SK-MEL-5 (cell line): Measurements from ENCODE around the gene PCCA. TPM values are rescaled to one million over a fixed set of nuclear protein-coding genes. Genes with fewer than 3 reads are reported as not detected.
"Not testable (repeated sequence)": the region's sequence is repeated elsewhere in the genome, so short reads cannot be mapped to it uniquely, and the experiment has no call there.

Source experiments
- DNase-seq: peaks from one replicate; pipeline ENCODE4 v3.0.0-alpha.2; 2016; ENCODE audit warnings: low read depth, low spot score
- in situ Hi-C: cut with HindIII; loops from 2 replicates; pipeline ENCODE4 v1.10.0; 2016; ENCODE audit warnings: low sequenced_read_pairs, high pct_unique_total_duplicates, low pct_unique_long_range_greater_than_20kb
- total RNA-seq: library from RNA; depleted of rRNA; stranded (reverse); fragments of >200 nt; shearing (Covaris generic); gene quantifications from 2 replicates; pipeline ENCODE4 v1.2.3, GENCODE V29; 2014

The PCCA gene
- total RNA-seq, 1 experiment from 2014 or later = 12.4 TPM

DNA sequence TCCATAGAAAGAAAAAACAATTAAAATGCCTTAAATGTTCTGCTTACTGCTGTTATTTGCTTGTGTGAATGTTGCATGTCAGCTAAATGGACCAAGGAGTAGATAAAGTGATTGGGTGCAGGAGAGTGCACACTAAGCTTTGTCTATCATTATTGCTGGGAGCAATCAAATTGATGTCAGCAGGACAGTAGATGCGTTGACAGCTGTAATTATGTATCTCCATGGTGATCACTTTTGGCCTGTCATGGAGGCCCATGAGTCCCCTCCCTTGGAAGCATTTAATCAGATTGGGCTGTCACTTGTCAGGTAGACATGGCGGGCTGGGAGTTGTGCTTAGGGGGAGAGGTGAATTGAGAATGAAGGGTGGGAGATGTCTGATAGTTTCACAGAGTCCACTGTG is 215.3 kb downstream of the PCCA start:
- in situ Hi-C loops = no loop called here
- no peak for DNase-seq

DNA sequence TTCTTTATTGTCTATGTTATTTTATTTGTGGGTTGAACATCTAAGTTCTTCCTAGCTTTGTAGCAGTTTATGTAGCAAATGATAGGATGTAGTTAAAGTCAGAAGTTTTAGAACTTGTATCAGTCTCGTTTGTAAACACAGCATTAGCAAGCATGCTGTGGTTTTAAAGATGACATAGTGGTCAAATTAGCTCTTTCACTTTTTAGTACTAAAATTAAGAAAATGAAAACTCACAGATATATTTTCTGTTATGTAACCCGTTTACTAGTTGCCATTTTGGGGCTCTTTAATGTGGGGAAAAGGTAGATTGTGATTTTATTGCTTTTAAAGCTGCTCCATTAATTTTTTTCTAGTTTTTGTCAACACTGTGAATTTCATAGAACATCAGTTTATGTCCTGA is 216.5 kb downstream of the PCCA start:
- no peak for DNase-seq
- in situ Hi-C loops = no loop called here

DNA sequence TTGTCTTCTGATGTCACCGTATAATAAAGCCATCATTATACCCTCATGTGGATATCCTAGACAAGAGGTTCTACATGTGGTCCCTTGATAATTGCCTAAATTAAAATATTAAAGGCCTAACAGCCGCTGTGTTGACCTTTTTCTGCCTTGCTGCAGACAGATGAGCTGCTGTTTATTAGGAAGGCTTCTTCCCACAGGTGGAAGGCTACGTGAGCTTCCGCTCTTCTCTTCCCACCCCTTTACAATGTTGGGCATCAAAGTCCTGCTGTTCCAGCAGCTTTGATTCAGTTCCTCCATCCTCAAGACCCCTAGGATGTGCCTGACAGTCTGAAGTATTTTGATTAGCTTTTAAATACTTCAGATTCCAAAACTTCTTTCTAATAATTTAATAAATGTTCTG is 217.1 kb downstream of the PCCA start:
- in situ Hi-C loops = no loop called here
- no peak for DNase-seq

DNA sequence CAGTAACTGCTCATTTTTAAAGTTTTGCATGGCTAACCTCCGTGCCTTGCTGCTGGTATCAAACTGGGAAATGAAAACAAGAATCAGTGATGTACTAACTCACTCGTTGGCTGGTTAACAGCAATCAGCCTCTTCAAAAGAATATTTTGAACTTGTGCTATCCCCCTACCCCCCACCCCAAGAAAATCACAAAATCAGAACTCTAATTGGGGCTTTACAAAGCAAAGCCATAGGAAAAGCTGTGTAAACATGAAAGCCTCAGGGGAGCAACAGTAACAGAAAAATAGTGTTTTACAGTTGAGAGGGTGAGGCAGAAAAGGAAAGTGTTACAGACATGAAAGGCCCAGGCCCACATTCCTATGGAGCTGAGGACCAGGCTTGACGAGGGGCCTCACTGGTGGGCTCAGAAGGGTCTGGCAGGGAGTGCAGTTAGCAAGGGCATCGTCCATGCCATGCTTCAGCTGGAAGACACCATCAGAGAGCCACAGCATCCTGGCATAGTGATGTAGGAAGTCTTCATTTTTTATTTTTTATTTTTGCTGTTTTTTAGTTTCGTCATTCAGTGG is 217.6 kb downstream of the PCCA start:
- in situ Hi-C loops = no loop called here
- no peak for DNase-seq

DNA sequence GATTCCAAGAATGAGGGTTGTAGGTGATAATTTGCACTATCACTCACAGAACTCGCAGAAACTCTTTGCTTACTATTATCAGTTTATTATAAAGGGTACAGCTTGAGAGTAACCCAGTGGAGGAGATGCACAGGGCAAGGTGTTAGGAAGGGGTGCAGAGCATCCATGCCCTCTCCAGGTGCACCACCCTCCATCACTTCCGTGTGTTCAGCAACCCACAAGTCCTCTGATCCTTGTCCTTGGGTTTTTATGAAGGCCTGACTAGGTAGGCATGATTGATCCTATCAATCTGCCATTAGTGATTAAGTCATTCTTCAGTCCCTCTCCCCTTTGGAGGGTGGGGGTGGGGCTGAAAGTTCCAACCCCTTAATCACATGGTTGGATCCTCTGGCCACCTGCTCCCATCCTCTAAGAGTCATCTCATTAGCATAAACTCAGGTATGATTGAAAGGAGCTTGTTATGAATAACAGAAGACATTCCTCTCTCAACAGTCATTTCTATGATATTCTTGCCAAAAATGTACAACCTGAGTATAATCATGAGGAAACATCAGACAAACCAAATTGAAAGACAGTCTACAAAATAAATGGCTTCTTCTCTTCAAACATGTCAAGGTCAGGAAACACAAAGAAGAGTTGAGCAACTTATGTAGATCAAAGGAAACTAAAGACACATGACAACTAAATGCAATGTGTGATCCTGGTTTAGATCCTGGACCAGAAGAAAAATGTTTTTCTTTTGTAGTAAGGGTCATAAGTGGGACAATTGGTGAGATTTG is 225.4 kb downstream of the PCCA start:
- in situ Hi-C loops = no loop called here

DNA sequence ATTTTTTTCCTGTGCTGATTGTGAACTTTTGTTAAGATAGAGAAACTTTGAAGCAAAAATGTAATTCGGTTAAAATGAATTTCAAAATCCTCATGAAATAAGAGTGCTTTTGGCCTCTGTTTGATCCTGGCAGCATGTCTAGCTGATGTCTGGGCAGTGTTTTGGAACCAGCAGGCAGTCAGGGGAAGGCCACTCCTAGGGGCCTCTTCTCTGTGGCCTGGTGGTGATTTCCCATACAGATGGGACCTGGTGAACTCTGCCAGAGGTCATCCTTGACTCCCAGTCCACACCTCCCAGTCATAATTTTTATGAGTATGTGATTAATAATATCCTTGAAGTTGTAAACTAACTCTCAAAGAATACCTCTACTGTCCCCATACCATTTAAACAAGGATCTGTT is 226.6 kb downstream of the PCCA start:
- no peak for DNase-seq
- in situ Hi-C loops = no loop called here

More for the DNA sequence above, 225.4 kb downstream of the PCCA start:
- DNase-seq = no peak

DNA sequence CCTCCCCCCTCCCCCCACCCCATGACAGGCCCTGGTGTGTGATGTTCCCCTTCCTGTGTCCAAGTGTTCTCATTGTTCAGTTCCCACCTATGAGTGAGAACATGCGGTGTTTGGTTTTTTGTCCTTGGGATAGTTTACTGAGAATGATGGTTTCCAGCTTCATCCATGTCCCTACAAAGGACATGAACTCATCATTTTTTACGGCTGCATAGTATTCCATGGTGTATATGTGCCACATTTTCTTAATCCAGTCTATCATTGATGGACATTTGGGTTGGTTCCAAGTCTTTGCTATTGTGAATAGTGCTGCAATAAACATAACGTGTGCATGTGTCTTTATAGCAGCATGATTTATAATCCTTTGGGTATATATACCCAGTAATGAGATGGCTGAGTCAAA is 229.6 kb downstream of the PCCA start:
- in situ Hi-C loops, DNase-seq: not testable (repeated sequence)

DNA sequence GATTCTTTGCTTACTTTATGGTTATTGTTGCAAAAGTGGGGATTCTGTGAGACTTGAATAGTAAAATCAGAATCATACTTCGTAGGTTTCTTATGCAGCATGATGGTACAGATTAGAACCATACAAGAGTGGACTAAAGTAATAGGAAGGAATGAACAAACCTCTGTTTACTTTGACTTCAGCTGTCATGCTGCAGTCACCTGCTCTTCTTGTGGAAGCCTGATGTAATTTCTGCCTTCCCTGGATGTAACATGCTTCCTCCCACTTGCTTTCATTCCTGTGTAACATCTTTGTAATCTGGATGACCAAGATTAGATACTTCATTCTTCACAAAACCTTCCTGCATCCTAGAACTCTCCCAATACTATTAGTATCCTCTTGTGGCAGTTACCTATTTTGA is 235.0 kb downstream of the PCCA start:
- in situ Hi-C loops = no loop called here
- DNase-seq = peak; percentile 85

DNA sequence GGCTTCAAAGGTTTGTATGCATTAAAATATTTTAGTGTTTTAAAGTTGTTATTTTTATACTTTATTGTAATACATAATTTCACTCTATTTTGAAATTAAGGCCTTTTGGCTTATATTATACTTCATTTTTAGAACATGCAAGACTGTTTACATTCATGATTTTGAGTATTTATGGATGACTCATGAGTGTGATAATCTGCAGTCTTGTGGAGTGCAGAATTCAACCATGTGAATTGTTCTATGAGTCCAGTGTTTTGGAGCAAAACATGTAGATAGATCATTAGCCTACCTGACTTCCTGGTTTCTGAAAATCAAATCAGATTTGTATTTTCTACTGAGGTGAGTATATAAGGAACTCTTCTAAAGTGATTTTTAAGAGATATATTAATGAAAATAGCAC is 241.8 kb downstream of the PCCA start:
- in situ Hi-C loops = no loop called here
- no peak for DNase-seq

DNA sequence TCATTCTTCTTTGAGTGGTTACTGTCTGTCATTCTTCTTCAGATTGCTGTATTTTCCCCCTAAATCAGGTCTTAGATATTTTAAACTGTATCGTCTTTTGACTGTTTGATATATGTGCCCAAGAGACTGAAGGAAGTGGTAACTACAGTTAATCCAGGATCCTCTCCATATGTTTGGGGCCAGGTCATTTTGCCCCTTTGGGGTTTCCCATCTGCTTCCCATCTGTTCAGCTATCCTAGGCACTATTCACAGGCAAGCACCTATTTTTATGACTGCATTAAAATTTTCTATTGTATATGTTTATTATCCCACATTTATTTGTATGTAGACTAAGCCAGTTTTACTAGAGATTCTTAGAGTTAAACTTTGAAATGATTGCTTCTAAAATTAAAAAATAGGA is 244.2 kb downstream of the PCCA start:
- in situ Hi-C loops = no loop called here

DNA sequence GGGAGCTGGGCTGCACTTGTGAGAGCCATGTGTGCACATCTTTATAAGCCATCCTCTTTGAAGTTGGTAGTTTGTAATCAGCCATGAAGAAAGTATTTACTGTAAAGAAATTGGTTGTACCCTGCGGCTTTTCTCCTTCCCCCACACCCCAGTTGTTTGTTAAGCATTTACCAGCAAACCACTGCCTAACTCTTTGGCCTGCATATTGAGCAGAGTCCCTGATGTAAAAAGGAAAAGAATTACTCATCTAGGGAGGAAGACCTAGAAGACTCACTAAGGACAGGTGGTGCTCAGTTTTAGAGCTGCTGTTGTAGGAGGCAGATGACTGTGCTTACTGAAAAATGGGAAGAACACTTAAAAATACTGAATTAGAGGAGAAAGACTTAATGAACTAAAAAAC is 245.3 kb downstream of the PCCA start:
- in situ Hi-C loops = no loop called here
- DNase-seq = no peak

More for the DNA sequence above, 244.2 kb downstream of the PCCA start:
- DNase-seq = no peak

DNA sequence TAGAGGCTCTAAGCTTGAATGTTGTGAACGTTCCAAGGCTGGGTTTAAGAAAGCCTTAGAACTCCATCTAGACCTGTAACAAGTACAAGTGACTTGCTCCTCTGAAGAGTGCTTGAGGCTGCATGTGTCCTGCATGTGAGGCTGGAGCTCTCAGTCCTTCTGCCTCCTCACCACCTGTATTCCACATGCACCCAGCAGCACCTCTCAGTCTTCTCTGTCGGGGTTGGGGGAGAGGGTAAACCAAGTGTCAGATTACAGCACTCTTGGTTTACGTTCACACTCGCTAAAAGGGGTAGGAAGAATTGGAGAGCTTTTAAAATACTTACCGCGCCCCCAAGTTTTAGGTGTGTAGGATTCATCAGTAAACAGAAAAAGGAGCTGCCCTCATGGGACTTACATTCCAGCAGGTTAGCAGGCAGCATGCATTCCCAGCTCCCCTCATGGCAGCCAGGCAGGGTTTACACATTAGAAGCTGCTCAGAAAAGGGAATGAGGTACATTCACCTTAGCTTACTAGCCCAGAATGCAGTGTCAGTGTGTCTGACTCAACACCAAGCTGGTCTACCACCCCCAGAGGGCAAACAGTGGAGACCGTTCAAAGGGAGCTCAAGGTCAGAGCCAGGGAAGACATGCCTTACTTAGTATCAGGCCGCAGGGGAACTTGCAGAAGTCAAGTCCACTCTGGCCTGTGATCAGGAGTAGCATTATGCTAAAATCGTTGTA is 248.1 kb downstream of the PCCA start:
- DNase-seq = no peak
- in situ Hi-C loops = no loop called here

DNA sequence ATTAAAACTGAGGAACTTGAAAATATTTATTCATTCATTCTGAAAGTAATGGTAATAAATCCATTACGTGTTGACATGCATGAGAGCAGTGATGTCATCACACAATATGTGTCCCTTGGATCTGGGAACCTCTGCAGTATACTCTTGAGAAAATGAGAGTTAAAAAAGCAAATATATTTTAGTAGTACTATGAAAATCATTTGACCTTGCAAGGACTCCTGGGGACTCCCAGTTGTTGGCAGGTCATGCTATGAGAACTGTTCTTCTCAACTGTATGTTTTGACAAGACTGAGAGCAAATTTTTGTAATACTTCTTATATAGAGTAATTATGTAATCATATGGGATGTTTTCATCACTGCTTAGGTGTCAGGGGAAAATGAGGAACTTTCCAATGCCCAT is 249.4 kb downstream of the PCCA start:
- no peak for DNase-seq
- in situ Hi-C loops = no loop called here

DNA sequence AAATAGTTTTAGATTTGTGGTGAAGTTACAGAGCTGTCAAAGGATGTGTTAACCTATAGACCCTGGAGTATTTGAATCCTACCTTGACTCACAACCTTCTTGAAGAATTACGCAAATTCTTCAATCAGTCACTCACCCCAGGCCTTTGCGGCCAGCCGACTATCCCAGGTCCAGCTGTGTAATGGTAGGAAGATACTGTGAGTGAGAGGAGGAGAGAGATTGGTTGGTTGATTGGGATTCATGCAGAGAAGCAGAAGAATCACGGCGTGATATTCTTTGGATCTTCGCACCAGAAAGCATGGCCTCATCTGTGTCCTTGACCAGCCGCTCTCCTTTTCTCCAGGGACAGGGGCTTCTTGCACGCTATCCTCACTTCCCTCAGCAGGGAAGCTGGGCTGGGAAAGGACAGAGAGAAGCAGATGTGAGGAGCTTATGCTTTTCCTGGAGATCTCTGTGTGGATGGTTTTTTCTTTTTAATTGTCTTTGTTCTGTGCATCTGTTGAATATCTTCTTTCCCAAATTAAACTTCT is 250.6 kb downstream of the PCCA start:
- DNase-seq = no peak
- in situ Hi-C loops = no loop called here

DNA sequence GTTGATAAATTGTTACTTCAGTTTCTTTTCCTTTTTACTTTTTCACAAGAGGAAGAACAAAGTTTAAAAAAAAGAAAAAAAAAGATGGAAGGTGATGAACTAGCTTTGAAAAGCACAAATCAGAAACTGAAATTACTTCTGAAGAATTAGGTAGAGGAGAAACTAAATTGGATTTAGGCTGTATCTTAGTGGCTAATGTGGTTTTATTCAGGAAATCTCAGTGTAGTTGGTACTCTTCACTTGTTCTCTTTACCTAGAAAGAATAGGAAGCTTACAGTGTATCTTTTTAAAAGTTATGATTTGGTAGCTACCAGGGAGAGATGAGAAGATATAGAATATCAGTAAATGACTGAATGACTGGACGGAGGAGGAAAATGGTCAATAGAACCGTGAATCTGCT is 252.0 kb downstream of the PCCA start:
- in situ Hi-C loops = no loop called here
- DNase-seq = no peak

DNA sequence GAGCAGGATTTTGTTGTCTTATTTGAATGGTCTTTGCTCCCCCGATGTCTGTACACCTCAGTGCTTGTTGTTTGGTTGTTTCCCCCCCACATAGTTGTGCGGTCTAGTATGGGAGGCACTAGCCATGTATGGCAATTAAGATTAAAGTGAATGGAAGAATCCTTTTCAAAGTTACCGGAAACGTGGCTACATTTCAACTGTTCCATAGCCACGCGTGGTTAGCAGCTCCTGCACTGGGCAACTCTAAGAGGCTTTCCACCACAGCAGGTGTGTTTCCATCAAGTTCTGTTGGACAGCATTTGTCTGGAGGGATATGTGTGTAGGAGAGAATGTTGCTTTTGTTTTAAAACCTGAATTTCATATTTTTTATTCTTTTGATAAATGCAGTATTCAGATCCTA is 252.4 kb downstream of the PCCA start:
- no peak for DNase-seq
- in situ Hi-C loops = no loop called here

DNA sequence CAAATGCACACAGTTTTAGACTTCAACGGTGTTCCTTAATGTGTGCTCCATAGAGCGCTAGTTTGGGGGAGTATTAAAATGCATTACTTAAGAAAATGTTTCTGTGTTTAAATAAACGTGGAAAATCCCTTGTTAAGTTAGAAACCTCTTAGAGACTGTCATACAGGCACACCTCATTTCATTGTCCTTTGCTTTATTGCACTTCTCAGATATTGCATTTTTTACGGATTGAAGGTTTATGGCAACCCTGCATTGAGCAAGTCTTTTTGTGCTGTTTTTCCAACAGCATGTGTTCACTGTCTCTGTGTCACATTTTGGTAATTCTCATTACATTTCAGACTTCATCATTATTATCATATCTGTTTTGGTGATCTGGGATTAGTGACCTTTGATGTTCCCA is 255.7 kb downstream of the PCCA start:
- no peak for DNase-seq
- in situ Hi-C loops = no loop called here

DNA sequence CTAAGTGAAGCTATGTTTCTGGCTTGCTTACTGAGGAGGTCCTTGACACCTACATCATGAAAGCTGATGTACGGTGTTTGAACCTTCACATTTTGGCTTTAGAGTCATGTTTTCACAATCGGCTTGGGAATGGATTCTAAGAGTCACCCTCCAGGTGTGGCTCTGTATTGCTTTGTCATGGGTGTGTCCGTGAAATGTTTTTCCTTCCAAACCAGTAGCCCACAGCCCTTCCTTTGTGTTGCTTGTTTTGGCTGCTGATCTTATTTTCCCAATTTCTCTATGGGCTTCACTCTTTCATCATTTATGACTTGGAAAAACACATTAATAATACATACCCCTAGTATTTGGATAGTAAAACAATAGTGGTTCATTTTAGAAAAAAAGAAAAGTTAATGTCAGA is 259.1 kb downstream of the PCCA start:
- in situ Hi-C loops = no loop called here
- no peak for DNase-seq

DNA sequence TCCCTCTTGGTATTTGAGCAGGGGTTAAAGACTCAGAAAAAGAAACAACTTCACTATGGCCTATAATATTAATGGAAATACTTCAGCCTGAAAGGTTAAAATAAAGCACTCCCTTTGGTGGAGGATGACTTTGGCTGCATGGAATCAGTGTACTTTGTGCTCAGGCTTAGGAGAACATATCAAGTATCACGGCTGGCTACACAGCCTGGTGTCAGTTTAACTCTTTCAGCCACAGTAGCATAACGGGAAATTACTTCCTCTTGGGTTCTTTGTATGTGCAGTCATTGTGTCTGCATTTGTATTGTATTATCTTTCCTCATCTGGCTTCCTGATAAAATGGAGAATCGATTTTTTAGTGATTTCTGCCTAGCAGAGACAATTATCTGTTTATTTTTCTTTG is 260.7 kb downstream of the PCCA start:
- in situ Hi-C loops = no loop called here
- DNase-seq = no peak
